ENCODE data around the gene AKT1.

GRCh38 chr14:104745431-104745830 lies 50.1 kb downstream of the AKT1 start:
- TF ChIP-seq CTCF (IDR thresholded peaks at IDR 0.05; ENCODE audit: low read depth, low read length, missing input control), result no peak
- TF ChIP-seq TAF1 (conservative IDR thresholded peaks at IDR 0.05), result no peak

Measured in liver (tissue), 3 donors.